ENCODE measurements around the gene PIP5K1B. TPM values are rescaled to one million over a fixed set of nuclear protein-coding genes. Genes with fewer than 3 reads are reported as not detected.

PIP5K1B gene
- total and polyA plus RNA-seq, 10 of the 15 experiments (the other 5 are each of a cell fraction or from before 2014, with no cell fraction given), result 6.8 to 16.3 (median 10.6) TPM

GRCh38 chr9:68951879-68952659 is 247.0 kb downstream of the PIP5K1B start (continued):
- TF ChIP-seq BCL3 (IDR thresholded peaks at IDR 0.05; ENCODE audit: borderline replicate concordance, insufficient read depth, low read depth, low read length, poor library complexity, severe bottlenecking), result peak; percentile 45
- TF ChIP-seq YY1 (IDR thresholded peaks at IDR 0.05; ENCODE audit: low read depth, low read length), result 0 out of 2 replicates have a peak, but pooled peaks have one; percentile 22
- no peak for TF ChIP-seq E4F1 (IDR thresholded peaks at IDR 0.05; ENCODE audit: borderline replicate concordance, partially characterized antibody)
- TF ChIP-seq IKZF2 (IDR thresholded peaks at IDR 0.05), result peak; percentile 80 to 82
- TF ChIP-seq SPI1 (IDR thresholded peaks at IDR 0.05; ENCODE audit: borderline replicate concordance, insufficient read depth, low read depth, low read length), result peak; percentile 83; the same call in 1 of the 2 replicates
- peak; percentile 78 for TF ChIP-seq NFIC (IDR thresholded peaks at IDR 0.05; ENCODE audit: low read depth, low read length)
- 0 out of 2 replicates have a peak, but pooled peaks have one; percentile 17 for TF ChIP-seq MEF2A (IDR thresholded peaks at IDR 0.05; ENCODE audit: insufficient read depth, low read depth, low read length)
- TF ChIP-seq E2F4 (IDR thresholded peaks at IDR 0.05; ENCODE audit: low read depth, low read length), result no peak
- TF ChIP-seq REST (IDR thresholded peaks at IDR 0.05; ENCODE audit: low read depth, low read length), result no peak
- TF ChIP-seq IRF3 (IDR thresholded peaks at IDR 0.05), result no peak
